GM12878 (cell line): ENCODE measurements around the gene NSG2. TPM values are rescaled to one million over a fixed set of nuclear protein-coding genes. Genes with fewer than 3 reads are reported as not detected.

Source experiments
- EZH2 ChIP-seq: IDR thresholded peaks from 2 replicates; pipeline ENCODE4 v1.6.1; 2012; ENCODE audit warnings: low read depth, mild to moderate bottlenecking, control low read depth, inconsistent platforms, low read length, borderline replicate concordance; ENCODE audit not compliant: control insufficient read depth
- IKZF1 ChIP-seq: fragments of 450-650 bp; conservative IDR thresholded peaks from 2 replicates; pipeline ENCODE4 v1.6.1; 2017; ENCODE audit warnings: antibody characterized with exemption, mild to moderate bottlenecking
- KDM1A ChIP-seq: fragments of 200-600 bp; sonication (generic); IDR thresholded peaks from 2 replicates; pipeline ENCODE4 v1.6.1; 2016; ENCODE audit warnings: borderline replicate concordance
- MEF2B ChIP-seq: fragments of 450-650 bp; IDR thresholded peaks from 2 replicates; pipeline ENCODE4 v1.6.1; 2018; ENCODE audit warnings: mild to moderate bottlenecking, moderate library complexity; ENCODE audit not compliant: partially characterized antibody, poor library complexity, severe bottlenecking
- NFXL1 ChIP-seq: fragments of 450-650 bp; IDR thresholded peaks from 2 replicates; pipeline ENCODE4 v1.6.1; 2017; ENCODE audit warnings: antibody characterized with exemption, mild to moderate bottlenecking, borderline replicate concordance
- NR2C2 ChIP-seq: IDR thresholded peaks from 2 replicates; pipeline ENCODE4 v1.6.1; 2011; ENCODE audit warnings: borderline replicate concordance, low read depth; ENCODE audit not compliant: control insufficient read depth, insufficient read length
- REST ChIP-seq: IDR thresholded peaks from 2 replicates; pipeline ENCODE4 v1.6.1; 2012; ENCODE audit warnings: mild to moderate bottlenecking, low read depth, low read length
- SIN3A ChIP-seq: IDR thresholded peaks from 2 replicates; pipeline ENCODE4 v1.6.1; 2012; ENCODE audit warnings: low read depth, low read length, improper control_type of control experiment
- SMC3 ChIP-seq: IDR thresholded peaks from 2 replicates; pipeline ENCODE4 v1.6.1; 2011; ENCODE audit warnings: low read length, improper control_type of control experiment, borderline replicate concordance
- TBL1XR1 ChIP-seq: IDR thresholded peaks from 2 replicates; pipeline ENCODE4 v1.6.1; 2012; ENCODE audit warnings: low read depth, low read length, improper control_type of control experiment
- YBX1 ChIP-seq: fragments of 450-650 bp; IDR thresholded peaks from 2 replicates; pipeline ENCODE4 v1.6.1; 2016; ENCODE audit warnings: antibody characterized with exemption
- polyA plus RNA-seq, 11 experiments: library from polyadenylated mRNA; depleted of rRNA in 4 of 11; unstranded in 6 of 11; stranded (reverse) in 5 of 11; fragments of >200 nt; fragmentation: Nextera tagmentation in 4 of 11; fragmentation: Illumina TruSeq in 1 of 11; extraction: Ambion mirVana in 4 of 11; extraction: Trizol in 1 of 11; gene quantifications; 1 replicate in 1 of 11; 2 replicates in 10 of 11; pipeline versions ENCODE4 v1.2.1 to v1.2.3, GENCODE V29; 2011 to 2016; ENCODE audit warnings: inconsistent platforms in 2 of 11, missing spikeins in 2 of 11, low read depth in 1 of 11
- total RNA-seq, 4 experiments: library from RNA; depleted of rRNA in 3 of 4; stranded (reverse); fragments of >200 nt in 3 of 4; fragmentation: Illumina TruSeq in 1 of 4; extraction: Trizol in 1 of 4; gene quantifications; 2 replicates each; pipeline versions ENCODE4 v1.2.1 to v1.2.3, GENCODE V29; 2013 to 2021
- TF ChIP-seq, protein P1 (sequence below): fragments of 450-650 bp; IDR thresholded peaks from 2 replicates; pipeline ENCODE4 v1.6.1; 2017; ENCODE audit warnings: antibody characterized with exemption, mild to moderate bottlenecking, moderate library complexity

The NSG2 gene
- total and polyA plus RNA-seq, 10 of the 15 experiments (the other 5 are each of a cell fraction or from before 2014, with no cell fraction given): 0.04 to 0.14 TPM; not detected in 8

DNA sequence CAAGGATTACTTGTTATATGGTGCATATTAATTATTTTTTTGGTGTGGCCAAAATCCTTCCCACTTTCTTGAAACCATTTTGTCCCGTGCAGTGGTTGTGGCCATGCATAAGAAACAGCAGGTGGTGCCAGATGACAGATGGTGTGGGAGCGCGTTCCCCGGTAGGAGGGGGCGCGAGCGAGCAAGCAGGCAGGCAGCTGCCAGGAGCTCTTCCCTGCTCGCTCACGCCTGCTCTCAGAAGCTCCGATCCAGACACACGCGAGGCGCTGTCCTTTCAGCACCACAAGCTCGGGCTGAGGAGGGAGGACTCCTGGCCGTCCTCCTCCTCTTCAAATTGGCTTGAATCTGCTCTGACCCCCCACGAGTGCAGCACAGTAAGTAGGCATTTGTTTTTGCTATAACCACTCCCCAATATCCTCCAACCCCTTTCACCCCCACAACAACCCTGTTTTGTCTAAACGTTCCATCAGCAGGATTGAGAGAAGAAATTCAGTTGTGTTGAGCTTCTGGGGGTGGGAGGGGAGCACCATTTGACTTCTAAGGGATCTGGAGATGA lies at the start of gene NSG2 (continued):
- peak; percentile 94 for TF ChIP-seq REST
- no peak for TF ChIP-seq NR2C2
- TF ChIP-seq YBX1: no peak
- no peak for TF ChIP-seq SIN3A
- TF ChIP-seq MEF2B: no peak
- no peak for TF ChIP-seq KDM1A
- TF ChIP-seq SMC3: peak; percentile 97
- no peak for TF ChIP-seq TBL1XR1
- TF ChIP-seq, protein P1, sequence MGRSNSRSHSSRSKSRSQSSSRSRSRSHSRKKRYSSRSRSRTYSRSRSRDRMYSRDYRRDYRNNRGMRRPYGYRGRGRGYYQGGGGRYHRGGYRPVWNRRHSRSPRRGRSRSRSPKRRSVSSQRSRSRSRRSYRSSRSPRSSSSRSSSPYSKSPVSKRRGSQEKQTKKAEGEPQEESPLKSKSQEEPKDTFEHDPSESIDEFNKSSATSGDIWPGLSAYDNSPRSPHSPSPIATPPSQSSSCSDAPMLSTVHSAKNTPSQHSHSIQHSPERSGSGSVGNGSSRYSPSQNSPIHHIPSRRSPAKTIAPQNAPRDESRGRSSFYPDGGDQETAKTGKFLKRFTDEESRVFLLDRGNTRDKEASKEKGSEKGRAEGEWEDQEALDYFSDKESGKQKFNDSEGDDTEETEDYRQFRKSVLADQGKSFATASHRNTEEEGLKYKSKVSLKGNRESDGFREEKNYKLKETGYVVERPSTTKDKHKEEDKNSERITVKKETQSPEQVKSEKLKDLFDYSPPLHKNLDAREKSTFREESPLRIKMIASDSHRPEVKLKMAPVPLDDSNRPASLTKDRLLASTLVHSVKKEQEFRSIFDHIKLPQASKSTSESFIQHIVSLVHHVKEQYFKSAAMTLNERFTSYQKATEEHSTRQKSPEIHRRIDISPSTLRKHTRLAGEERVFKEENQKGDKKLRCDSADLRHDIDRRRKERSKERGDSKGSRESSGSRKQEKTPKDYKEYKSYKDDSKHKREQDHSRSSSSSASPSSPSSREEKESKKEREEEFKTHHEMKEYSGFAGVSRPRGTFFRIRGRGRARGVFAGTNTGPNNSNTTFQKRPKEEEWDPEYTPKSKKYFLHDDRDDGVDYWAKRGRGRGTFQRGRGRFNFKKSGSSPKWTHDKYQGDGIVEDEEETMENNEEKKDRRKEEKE: no peak
- TF ChIP-seq IKZF1: no peak
- TF ChIP-seq EZH2: no peak
- peak; percentile 94 for TF ChIP-seq NFXL1
- TF ChIP-seq, all 136 proteins: peak for 14
